Liver (tissue), 3 donors: ENCODE measurements around the gene SYT17.

Source experiments
- ATF3 ChIP-seq: IDR thresholded peaks from 2 replicates; pipeline ENCODE4 v1.6.1; 2016; ENCODE audit warnings: antibody characterized with exemption
- CTCF ChIP-seq: fragments of 150-350 bp; IDR thresholded peaks from 2 replicates; pipeline ENCODE4 v1.5.1; 2017; ENCODE audit warnings: improper control_type of control experiment, low read depth, low read length; ENCODE audit not compliant: missing input control
- FOXA1 ChIP-seq: IDR thresholded peaks from 2 replicates; pipeline ENCODE4 v1.6.1; 2016; ENCODE audit warnings: antibody characterized with exemption
- FOXA2 ChIP-seq: IDR thresholded peaks from 2 replicates; pipeline ENCODE4 v1.6.1; 2016; ENCODE audit warnings: antibody characterized with exemption
- JUND ChIP-seq, 2 donors: IDR thresholded peaks; 2 replicates each; pipeline ENCODE4 v1.6.1; 2016; ENCODE audit warnings: antibody characterized with exemption in 2 of 2
- NR2F2 ChIP-seq: IDR thresholded peaks from 2 replicates; pipeline ENCODE4 v1.6.1; 2016; ENCODE audit warnings: antibody characterized with exemption
- RAD21 ChIP-seq, 2 donors: IDR thresholded peaks; 2 replicates each; pipeline ENCODE4 v1.6.1; 2016; ENCODE audit warnings: antibody characterized with exemption in 2 of 2, mild to moderate bottlenecking in 2 of 2
- REST ChIP-seq: IDR thresholded peaks from 2 replicates; pipeline ENCODE4 v1.6.1; 2016; ENCODE audit warnings: antibody characterized with exemption, mild to moderate bottlenecking
- SP1 ChIP-seq: IDR thresholded peaks from 2 replicates; pipeline ENCODE4 v1.6.1; 2018; ENCODE audit warnings: antibody characterized with exemption, mild to moderate bottlenecking
- TAF1 ChIP-seq: conservative IDR thresholded peaks from 2 replicates; pipeline ENCODE4 v1.6.1; 2016; ENCODE audit warnings: antibody characterized with exemption, mild to moderate bottlenecking
- YY1 ChIP-seq: IDR thresholded peaks from 2 replicates; pipeline ENCODE4 v1.6.1; 2016; ENCODE audit warnings: antibody characterized with exemption, mild to moderate bottlenecking
- TF ChIP-seq, protein P1 (sequence below): IDR thresholded peaks from 2 replicates; pipeline ENCODE4 v1.6.1; 2016; ENCODE audit warnings: antibody characterized with exemption
- TF ChIP-seq, protein P2 (sequence below): IDR thresholded peaks from 2 replicates; pipeline ENCODE4 v1.6.1; 2016; ENCODE audit warnings: antibody characterized with exemption
- donor health status: healthy.
- donor health status: healthy.

DNA sequence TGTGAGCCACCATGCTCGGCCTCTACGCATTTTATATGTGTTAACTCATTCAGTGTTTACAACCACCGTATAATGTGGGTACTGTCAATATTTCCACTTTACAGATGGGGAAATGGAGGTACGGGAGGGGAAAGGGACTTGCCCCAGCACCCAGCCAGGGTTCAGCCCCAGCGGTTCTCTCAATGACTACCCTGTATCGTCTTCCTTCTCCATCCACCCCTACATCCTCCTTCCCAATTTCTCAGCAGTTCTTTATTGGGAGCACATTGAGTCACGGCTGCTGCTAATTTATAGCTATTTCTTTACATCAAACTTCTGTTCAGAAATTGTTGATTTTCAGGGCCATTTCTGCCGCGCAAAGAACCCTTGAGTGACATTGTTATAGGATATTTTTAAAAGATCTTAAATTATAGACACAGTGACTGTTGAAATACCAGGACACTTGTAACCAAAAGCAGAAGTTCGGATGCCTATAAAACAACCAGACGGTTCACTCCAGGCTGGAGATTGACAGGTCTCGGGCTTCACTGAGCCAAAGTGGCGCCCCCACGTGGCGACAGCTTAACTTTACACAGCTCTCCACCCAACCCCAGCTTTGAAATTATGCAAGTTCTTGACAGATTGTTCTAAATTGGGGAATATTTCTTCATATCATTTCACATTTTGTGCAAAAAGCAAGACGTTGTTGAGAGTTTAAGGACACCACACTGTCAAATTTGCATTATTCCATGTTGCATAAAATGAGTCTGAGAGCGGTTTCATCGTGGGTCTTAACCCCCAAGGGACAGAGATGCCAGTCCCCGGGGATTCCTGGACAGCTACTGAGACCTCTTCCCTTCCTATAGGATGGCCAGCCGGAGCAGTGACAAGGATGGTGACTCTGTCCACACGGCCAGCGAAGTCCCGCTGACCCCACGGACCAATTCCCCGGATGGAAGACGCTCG is 11.8 kb downstream of the SYT17 start:
- TF ChIP-seq CTCF (peak; percentile 51), FOXA1 (no peak), REST (no peak), RAD21 (IDR thresholded peaks at IDR 0.05) (peak; percentile 58 to 78), TAF1 (no peak), YY1 (no peak), FOXA2 (no peak), NR2F2 (no peak), SP1 (no peak), ATF3 (no peak), JUND (IDR thresholded peaks at IDR 0.05) (no peak)
- TF ChIP-seq, protein P1, sequence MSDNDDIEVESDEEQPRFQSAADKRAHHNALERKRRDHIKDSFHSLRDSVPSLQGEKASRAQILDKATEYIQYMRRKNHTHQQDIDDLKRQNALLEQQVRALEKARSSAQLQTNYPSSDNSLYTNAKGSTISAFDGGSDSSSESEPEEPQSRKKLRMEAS, result no peak
- TF ChIP-seq, protein P2, sequence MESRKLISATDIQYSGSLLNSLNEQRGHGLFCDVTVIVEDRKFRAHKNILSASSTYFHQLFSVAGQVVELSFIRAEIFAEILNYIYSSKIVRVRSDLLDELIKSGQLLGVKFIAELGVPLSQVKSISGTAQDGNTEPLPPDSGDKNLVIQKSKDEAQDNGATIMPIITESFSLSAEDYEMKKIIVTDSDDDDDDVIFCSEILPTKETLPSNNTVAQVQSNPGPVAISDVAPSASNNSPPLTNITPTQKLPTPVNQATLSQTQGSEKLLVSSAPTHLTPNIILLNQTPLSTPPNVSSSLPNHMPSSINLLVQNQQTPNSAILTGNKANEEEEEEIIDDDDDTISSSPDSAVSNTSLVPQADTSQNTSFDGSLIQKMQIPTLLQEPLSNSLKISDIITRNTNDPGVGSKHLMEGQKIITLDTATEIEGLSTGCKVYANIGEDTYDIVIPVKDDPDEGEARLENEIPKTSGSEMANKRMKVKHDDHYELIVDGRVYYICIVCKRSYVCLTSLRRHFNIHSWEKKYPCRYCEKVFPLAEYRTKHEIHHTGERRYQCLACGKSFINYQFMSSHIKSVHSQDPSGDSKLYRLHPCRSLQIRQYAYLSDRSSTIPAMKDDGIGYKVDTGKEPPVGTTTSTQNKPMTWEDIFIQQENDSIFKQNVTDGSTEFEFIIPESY, result no peak
